AG09309 (cell line): Measurements from ENCODE around the gene TH.

Experiments used
- DNase-seq: peaks from one replicate; pipeline ENCODE4 v3.0.0-alpha.2; 2010; ENCODE audit warnings: low read depth
- H3K4me3 ChIP-seq: 2 replicates; pipeline ENCODE4 v1.5.1; 2011; ENCODE audit warnings: mild to moderate bottlenecking, low read depth, low read length, moderate library complexity; ENCODE audit not compliant: control insufficient read depth
- TF ChIP-seq, protein P1 (sequence below): IDR thresholded peaks from 2 replicates; pipeline ENCODE4 v1.5.1; 2011; ENCODE audit warnings: mild to moderate bottlenecking, low read depth, low read length, inconsistent platforms; ENCODE audit not compliant: insufficient read depth, control insufficient read depth; ENCODE audit errors: missing control alignments

TH gene

DNA sequence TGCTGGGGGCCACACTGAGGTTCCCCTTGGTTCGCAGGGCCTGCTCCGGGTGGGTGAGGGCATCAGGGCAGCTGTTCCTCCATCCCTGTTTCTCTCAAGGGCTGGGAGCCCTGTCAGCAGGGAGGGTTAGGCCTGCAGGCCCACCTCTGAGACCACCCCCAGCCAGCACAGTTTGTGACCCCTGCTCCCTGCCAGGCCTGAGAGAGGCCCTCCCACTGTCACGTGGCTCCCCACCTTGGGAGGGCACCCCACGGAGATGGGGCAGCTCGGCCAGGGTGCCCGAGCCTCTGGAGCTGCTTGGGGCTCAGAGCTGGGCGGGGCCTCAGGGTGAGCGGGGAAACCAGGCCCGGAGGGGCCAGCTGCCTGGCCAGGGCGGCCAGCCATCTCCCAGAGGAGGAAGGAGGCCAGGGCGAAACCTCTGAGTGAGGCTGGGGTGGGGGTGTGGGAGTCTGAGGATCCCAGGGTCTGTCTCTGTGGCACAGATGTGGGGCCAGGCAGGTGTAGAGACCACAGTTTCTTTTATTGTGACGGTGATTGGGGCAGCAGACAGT lies 8.1 kb downstream of the TH start:
- DNase-seq = no peak
- H3K4me3 ChIP-seq = no peak overlapping the region
- TF ChIP-seq, protein P1, sequence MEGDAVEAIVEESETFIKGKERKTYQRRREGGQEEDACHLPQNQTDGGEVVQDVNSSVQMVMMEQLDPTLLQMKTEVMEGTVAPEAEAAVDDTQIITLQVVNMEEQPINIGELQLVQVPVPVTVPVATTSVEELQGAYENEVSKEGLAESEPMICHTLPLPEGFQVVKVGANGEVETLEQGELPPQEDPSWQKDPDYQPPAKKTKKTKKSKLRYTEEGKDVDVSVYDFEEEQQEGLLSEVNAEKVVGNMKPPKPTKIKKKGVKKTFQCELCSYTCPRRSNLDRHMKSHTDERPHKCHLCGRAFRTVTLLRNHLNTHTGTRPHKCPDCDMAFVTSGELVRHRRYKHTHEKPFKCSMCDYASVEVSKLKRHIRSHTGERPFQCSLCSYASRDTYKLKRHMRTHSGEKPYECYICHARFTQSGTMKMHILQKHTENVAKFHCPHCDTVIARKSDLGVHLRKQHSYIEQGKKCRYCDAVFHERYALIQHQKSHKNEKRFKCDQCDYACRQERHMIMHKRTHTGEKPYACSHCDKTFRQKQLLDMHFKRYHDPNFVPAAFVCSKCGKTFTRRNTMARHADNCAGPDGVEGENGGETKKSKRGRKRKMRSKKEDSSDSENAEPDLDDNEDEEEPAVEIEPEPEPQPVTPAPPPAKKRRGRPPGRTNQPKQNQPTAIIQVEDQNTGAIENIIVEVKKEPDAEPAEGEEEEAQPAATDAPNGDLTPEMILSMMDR = no peak

DNA sequence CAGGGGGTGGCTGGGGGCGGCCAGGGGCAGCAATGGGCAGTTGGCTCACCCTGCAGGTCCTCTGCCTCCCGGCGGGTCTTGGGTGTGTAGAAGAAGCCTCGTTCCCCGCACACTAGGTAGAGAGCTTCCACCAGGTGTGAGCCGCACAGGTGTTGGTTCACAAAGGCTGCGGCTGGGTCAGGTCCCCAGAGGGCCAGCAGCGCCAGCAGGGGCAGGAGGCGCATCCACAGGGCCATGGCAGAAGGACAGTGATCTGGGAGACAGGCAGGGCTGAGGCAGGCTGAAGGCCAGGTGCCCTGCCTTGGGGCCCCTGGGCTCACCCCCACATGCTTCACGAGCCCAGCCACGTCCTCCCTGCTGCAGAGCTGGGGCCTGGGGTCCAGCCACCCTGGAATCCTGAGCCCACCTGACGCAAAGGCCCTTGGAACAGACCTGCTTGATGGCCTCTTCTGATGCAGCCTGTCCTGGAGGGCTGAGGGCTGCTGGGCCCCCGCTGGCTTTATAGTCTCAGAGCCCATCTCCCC lies 10.8 kb downstream of the TH start, which contains the start of gene INS:
Gene INS (minus strand): TSS at position 474 of the 524 bp plus-strand sequence. CDS start 238 bp downstream, at position 236.
- TF ChIP-seq, protein P1 = no peak
- H3K4me3 ChIP-seq = no peak within 1 kb of the TSS
- no peak for DNase-seq

DNA sequence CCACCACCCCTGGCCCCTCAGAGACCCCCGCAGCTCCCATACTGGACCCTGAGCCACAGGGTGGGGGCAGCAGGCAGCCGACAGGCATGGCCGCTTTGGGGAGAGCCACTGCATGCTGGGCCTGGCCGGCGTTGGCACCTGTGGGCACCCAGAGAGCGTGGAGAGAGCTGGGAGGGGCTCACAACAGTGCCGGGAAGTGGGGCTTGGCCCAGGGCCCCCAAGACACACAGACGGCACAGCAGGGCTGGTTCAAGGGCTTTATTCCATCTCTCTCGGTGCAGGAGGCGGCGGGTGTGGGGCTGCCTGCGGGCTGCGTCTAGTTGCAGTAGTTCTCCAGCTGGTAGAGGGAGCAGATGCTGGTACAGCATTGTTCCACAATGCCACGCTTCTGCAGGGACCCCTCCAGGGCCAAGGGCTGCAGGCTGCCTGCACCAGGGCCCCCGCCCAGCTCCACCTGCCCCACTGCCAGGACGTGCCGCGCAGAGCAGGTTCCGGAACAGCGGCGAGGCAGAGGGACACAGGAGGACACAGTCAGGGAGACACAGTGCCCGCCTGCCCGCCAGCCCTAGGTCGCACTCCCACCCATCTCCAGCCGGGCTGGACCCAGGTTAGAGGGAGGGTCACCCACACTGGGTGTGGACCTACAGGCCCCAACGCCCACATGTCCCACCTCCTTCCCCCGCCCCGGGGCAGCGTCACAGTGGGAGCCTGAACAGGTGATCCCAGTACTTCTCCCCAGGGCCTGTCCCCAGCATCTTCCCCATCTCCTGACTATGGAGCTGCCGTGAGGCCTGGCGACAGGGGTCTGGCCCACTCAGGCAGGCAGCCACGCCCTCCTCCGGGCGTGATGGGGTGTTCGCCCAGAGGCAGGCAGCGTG lies 11.8 kb downstream of the TH start:
- DNase-seq = no peak
- no peak overlapping the region for H3K4me3 ChIP-seq
- TF ChIP-seq, protein P1 = no peak

DNA sequence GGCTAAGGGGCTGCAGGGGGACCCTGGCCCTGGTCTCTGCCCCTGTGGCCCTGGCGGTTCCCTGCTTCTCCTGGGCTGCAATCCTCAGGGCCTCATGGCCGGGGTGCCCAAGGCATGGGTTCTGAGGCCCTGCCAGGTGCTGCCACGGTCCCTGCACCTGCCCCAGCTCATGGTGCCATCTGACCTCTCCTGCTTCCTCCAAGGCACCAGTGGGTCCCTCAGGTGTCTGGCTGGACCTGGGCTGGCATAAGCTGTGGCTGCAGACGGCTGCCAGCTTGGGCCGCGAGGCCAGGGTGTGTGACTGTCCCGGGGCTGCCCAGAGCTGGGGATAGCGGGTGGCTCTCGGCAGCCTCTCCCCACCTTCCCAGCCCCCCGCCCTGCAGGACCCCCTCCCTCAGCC lies 12.6 kb downstream of the TH start:
- DNase-seq = no peak
- TF ChIP-seq, protein P1 = no peak
- no peak overlapping the region for H3K4me3 ChIP-seq

DNA sequence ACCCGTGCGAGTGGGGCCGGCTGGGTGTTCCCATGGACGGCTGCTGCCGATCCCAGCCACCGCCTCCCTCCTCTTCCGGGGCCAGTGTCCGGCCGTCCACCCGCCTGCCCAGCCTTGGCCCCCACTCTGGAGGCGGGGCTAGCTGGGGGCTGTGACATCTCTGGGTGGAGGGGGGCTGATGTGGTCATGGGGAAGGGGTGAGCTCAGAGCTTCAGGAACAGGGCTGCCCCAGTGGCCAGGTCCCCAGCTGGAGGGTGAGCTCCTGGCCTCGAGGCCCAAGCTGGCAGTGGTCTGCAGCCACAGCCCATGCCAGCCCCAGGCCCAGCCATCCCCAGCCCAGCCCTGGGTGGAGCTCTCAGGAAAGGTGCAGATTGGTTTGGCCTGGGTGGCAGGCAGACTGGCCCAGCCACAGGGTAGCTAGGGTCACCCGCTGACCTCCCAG lies 13.3 kb downstream of the TH start:
- H3K4me3 ChIP-seq = no peak overlapping the region
- no peak for DNase-seq
- TF ChIP-seq, protein P1 = no peak

DNA sequence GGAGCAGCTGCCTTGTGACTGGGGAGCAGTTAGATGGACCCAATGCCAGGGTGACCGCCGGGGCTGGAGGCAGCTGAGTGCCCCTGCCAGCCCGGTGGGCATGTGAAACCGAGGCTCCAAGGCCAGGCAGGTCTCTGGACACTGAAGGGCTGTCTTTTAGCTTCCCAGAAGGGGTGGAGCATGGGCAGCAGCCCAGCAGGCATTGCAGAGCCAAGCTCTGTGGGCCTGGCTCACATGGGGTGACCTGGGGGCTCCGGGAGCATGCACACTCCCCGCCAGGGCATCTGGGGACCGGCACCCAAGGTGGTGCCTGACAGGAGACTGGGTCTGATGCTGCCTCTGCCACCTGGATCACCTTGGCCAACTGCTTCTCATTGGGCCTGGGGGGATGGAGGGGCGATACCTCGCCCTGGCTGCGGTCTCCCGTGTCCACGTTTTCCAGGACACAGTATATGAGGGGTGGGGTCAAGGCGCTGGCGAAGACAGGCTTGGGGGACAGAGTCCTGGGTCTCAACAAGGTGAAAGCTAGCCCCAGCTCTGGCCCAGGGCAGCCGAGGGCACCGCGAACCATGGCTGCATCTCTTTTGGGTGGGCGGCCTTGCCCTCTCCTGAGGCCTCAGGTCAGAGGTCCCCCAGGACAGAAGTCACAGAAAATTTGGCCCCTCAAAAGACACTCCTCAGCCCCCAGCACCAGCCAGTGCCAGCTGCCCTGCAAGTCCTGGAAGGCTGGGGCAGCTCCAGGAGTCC lies 14.1 kb downstream of the TH start:
- H3K4me3 ChIP-seq = no peak overlapping the region
- no peak for DNase-seq
- TF ChIP-seq, protein P1 = no peak
